A673 (cell line): Measurements from ENCODE around the gene BGN.

Experiments used
- EZH2 ChIP-seq: fragments of 200-600 bp; sonication (generic); IDR thresholded peaks from 2 replicates; pipeline ENCODE4 v1.6.1; 2017; ENCODE audit warnings: borderline replicate concordance, low read depth, mild to moderate bottlenecking, mixed read lengths, antibody characterized with exemption, low read length; ENCODE audit not compliant: poor library complexity, severe bottlenecking
- TF ChIP-seq, protein P1 (sequence below): fragments of 300-800, 200-600 bp; sonication (generic); conservative IDR thresholded peaks from 2 replicates; pipeline ENCODE4 v1.5.1; 2017; ENCODE audit warnings: low read depth, mild to moderate bottlenecking, antibody characterized with exemption, low read length, moderate library complexity, mixed read lengths

DNA sequence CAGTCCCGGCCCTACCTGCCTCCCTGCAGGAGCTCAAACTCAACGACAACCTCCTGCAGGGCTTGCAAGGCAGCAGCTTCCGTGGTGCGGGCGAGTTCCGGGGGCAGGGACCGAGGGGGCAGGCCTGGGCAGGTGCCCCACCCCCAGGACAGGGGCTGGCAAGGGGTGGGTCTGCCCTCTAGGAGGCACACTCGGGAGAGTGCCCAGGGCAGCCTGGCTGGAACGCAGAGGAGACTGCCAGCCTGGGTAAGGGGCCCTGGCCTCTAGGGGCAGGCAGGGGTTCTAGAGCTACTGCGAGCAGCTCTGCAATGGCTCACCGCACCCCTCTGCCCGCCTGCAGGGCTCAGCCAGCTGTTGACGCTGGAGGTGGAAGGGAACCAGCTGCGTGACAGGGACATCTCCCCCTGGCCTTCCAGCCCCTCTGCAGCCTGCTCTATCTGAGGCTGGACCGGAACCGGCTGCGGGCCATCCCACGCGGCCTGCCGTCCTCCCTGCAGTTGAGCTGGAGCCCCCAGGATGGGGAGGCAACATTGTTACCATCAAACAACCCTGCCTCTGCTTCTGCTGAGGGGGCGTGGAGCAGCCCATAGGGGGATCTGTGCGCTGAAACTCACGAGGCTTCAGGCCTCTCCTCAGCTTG is 12.3 kb upstream of the BGN start:
- TF ChIP-seq, protein P1, sequence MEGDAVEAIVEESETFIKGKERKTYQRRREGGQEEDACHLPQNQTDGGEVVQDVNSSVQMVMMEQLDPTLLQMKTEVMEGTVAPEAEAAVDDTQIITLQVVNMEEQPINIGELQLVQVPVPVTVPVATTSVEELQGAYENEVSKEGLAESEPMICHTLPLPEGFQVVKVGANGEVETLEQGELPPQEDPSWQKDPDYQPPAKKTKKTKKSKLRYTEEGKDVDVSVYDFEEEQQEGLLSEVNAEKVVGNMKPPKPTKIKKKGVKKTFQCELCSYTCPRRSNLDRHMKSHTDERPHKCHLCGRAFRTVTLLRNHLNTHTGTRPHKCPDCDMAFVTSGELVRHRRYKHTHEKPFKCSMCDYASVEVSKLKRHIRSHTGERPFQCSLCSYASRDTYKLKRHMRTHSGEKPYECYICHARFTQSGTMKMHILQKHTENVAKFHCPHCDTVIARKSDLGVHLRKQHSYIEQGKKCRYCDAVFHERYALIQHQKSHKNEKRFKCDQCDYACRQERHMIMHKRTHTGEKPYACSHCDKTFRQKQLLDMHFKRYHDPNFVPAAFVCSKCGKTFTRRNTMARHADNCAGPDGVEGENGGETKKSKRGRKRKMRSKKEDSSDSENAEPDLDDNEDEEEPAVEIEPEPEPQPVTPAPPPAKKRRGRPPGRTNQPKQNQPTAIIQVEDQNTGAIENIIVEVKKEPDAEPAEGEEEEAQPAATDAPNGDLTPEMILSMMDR = no peak
- TF ChIP-seq EZH2 = no peak
